ENCODE results near the gene SLC12A8. TPM values are rescaled to one million over a fixed set of nuclear protein-coding genes. Genes with fewer than 3 reads are reported as not detected.

Gene SLC12A8
- total RNA-seq, 1 donor from 2014 or later: 6.1 TPM

GRCh38 chr3:125055331-125055912 is 157.1 kb downstream of the SLC12A8 start:
- no peak for TF ChIP-seq CTCF (IDR thresholded peaks at IDR 0.05)
- Mint-ChIP-seq H3K27me3 (ENCODE audit: low read depth) (no peaks in the 10 kb centered on the region), H3K9me3 (ENCODE audit: low read depth) (no peaks in the 10 kb centered on the region), H3K4me1 (ENCODE audit: low read depth) (peaks cover 60% of the 10 kb centered on the region), H3K4me3 (ENCODE audit: unreplicated experiment) (peak overlapping the region; percentile 91), H3K36me3 (ENCODE audit: low read depth) (peaks cover 3% of the 10 kb centered on the region), H3K27ac (ENCODE audit: unreplicated experiment) (peak overlapping the region; percentile 96)
- DNase-seq (ENCODE audit: low spot score): no peak

- Mint-ChIP-seq H3K27me3 (ENCODE audit: low read depth) (no peaks in the 10 kb centered on the region), H3K4me3 (ENCODE audit: unreplicated experiment) (peak overlapping the region; percentile 91), H3K9me3 (ENCODE audit: low read depth) (no peaks in the 10 kb centered on the region), H3K36me3 (ENCODE audit: low read depth) (peaks cover 4% of the 10 kb centered on the region), H3K4me1 (ENCODE audit: low read depth) (peaks cover 62% of the 10 kb centered on the region), H3K27ac (ENCODE audit: unreplicated experiment) (peak overlapping the region; percentile 96)
- peak; percentile 70 for TF ChIP-seq CTCF (IDR thresholded peaks at IDR 0.05)
- DNase-seq (ENCODE audit: low spot score): no peak
Measured at GRCh38 chr3:125054449-125055329, 157.9 kb downstream of the SLC12A8 start.

DNA sequence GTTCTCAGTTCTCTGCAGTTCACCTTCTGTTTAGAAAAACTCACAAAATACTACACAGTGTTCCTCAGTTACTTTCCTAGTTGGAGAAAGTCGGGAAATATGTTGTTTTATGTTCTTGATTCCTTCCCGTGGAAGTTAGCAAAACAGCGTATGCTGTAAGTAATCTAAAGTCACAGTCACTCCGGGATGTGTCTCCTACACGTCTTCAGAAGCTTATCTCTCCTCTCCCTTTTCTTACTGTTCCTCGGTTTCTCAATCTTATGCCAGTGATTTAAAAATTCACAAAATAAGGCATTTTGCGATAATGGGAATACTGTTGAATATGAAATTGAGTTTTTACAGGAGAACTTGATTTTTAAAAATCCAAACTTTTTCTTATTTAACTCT is 158.5 kb downstream of the SLC12A8 start:
- no peak for DNase-seq (ENCODE audit: low spot score)
- Mint-ChIP-seq H3K36me3 (ENCODE audit: low read depth) (peaks cover 6% of the 10 kb centered on the region), H3K27ac (ENCODE audit: unreplicated experiment) (peak overlapping the region; percentile 96), H3K27me3 (ENCODE audit: low read depth) (no peaks in the 10 kb centered on the region), H3K9me3 (ENCODE audit: low read depth) (no peaks in the 10 kb centered on the region), H3K4me3 (ENCODE audit: unreplicated experiment) (peak overlapping the region; percentile 91), H3K4me1 (ENCODE audit: low read depth) (peaks cover 68% of the 10 kb centered on the region)
- TF ChIP-seq CTCF (IDR thresholded peaks at IDR 0.05): no peak

GRCh38 chr3:125053304-125053699 is 159.2 kb downstream of the SLC12A8 start:
- H3K27ac Mint-ChIP-seq (ENCODE audit: unreplicated experiment): peak overlapping the region; percentile 96
- H3K4me1 Mint-ChIP-seq (ENCODE audit: low read depth): peaks cover 73% of the 10 kb centered on the region
- peak overlapping the region; percentile 91 for H3K4me3 Mint-ChIP-seq (ENCODE audit: unreplicated experiment)

More at GRCh38 chr3:125053304-125053699, 159.2 kb downstream of the SLC12A8 start:
- H3K9me3 Mint-ChIP-seq (ENCODE audit: low read depth): no peaks in the 10 kb centered on the region
- no peak for TF ChIP-seq CTCF (IDR thresholded peaks at IDR 0.05)
- H3K36me3 Mint-ChIP-seq (ENCODE audit: low read depth): peaks cover 6% of the 10 kb centered on the region
- no peak for DNase-seq (ENCODE audit: low spot score)
- no peaks in the 10 kb centered on the region for H3K27me3 Mint-ChIP-seq (ENCODE audit: low read depth)
